NK-92 treated with Interleukin-12 subunit alpha and Interleukin-12 subunit beta, amount 100 ng/mL, for 24 hours (cell line): Measurements from ENCODE around the gene KCNK7.

Source experiments
- DNase-seq: peaks from one replicate; lab custom pipeline; 2025; lab: John Stamatoyannopoulos, UW

KCNK7 gene

GRCh38 chr11:65627202-65627601 lies 31.6 kb upstream of the KCNK7 start:
- DNase-seq = no peak

- no peak for DNase-seq
Measured at GRCh38 chr11:65625628-65626342, 30.2 kb upstream of the KCNK7 start.

GRCh38 chr11:65624931-65625627 lies 29.5 kb upstream of the KCNK7 start:
- DNase-seq = no peak

GRCh38 chr11:65623852-65624616 lies 28.4 kb upstream of the KCNK7 start:
- no peak for DNase-seq

- no peak for DNase-seq
Measured at GRCh38 chr11:65623177-65623576, 27.6 kb upstream of the KCNK7 start.

- no peak for DNase-seq
Measured at GRCh38 chr11:65622011-65622410, 26.4 kb upstream of the KCNK7 start.

GRCh38 chr11:65621460-65621859 lies 25.9 kb upstream of the KCNK7 start:
- DNase-seq = no peak

GRCh38 chr11:65620666-65621065 lies 25.1 kb upstream of the KCNK7 start:
- no peak for DNase-seq

- DNase-seq = no peak
Measured at GRCh38 chr11:65619281-65619928, 23.8 kb upstream of the KCNK7 start.

- DNase-seq = no peak
Measured at GRCh38 chr11:65618763-65619162, 23.2 kb upstream of the KCNK7 start.

- no peak for DNase-seq
Measured at GRCh38 chr11:65617990-65618751, 22.6 kb upstream of the KCNK7 start.

- no peak for DNase-seq
Measured at GRCh38 chr11:65617136-65617850, 21.7 kb upstream of the KCNK7 start.

GRCh38 chr11:65616575-65617001 lies 21.0 kb upstream of the KCNK7 start:
- DNase-seq = peak; percentile 25

GRCh38 chr11:65615950-65616574 lies 20.5 kb upstream of the KCNK7 start:
- DNase-seq = peak; percentile 85

GRCh38 chr11:65615229-65615949 lies 19.8 kb upstream of the KCNK7 start, which contains the start of gene PCNX3:
Gene PCNX3, plus strand, starts transcription at chr11:65615776. Its CDS starts 536 bp downstream, at chr11:65616312.
- peak; percentile 100 for DNase-seq

GRCh38 chr11:65613091-65613928 lies 17.7 kb upstream of the KCNK7 start:
- DNase-seq = no peak

- DNase-seq = no peak
Measured at GRCh38 chr11:65612691-65613090, 17.1 kb upstream of the KCNK7 start.

GRCh38 chr11:65611758-65612603 lies 16.4 kb upstream of the KCNK7 start:
- DNase-seq = no peak
